K562 (cell line): ENCODE measurements around the gene DNAH8. TPM values are rescaled to one million over a fixed set of nuclear protein-coding genes. Genes with fewer than 3 reads are reported as not detected.

Source experiments
- ATAC-seq: fragments of 200-7000 bp; cut with Tn5 transposase; 3 replicates; pipeline ENCODE4 v1.9.1; 2020; ENCODE audit warnings: moderate library complexity
- BruUV-seq: library from RNA; stranded (reverse); fragments of 400-500 nt; replicated peaks from 2 replicates; lab custom pipeline; 2021; lab: Mats Ljungman, UMichigan
- CTCF ChIA-PET: fragments of 300-600 bp; formaldehyde crosslinking; extraction: SDS; loops from one replicate; lab custom pipeline; 2021; ENCODE audit warnings: low intra/inter-chr PET ratio; lab: Yijun Ruan, JAX
- POLR2A ChIA-PET: fragments of 300-600, 350-650 bp; sonication (Branson Sonifier 250); formaldehyde crosslinking; extraction: SDS; loops from one replicate; lab custom pipeline; 2021; ENCODE audit warnings: antibody characterized with exemption, inconsistent platforms; lab: Yijun Ruan, JAX
- DNase-seq, 4 experiments: peaks; one replicate each; pipeline versions ENCODE4 v3.0.0 to v3.0.0-alpha.2; 2011 to 2018; ENCODE audit warnings: low spot score in 3 of 4, mixed read lengths in 3 of 4; ENCODE audit errors: extremely low read depth in 1 of 4
- FAIRE-seq: peaks from 2 replicates; lab custom pipeline; 2011; peaks lifted over from hg19 to GRCh38; lab: Jason Lieb, UNC
- H2AFZ ChIP-seq: 2 replicates; pipeline ENCODE4 v1.6.0; 2011; ENCODE audit warnings: low read depth, low read length, control low read depth, inconsistent platforms
- H3K27ac ChIP-seq: fragments of 200-600 bp; 3 replicates; pipeline ENCODE4 v1.8.0; 2011; ENCODE audit warnings: low read depth, mild to moderate bottlenecking, control low read depth, inconsistent platforms, low read length, moderate library complexity, mixed read lengths; ENCODE audit errors: extremely low read depth
- H3K27me3 ChIP-seq, 2 experiments: fragments of 300-600 bp in 1 of 2; 2 replicates in 1 of 2; 3 replicates in 1 of 2; pipeline versions ENCODE4 v1.6.0 to v1.8.0; 2011; ENCODE audit warnings: inconsistent platforms in 2 of 2, low read length in 2 of 2, mild to moderate bottlenecking in 1 of 2, mixed read lengths in 1 of 2, moderate library complexity in 1 of 2; ENCODE audit not compliant: control insufficient read depth in 2 of 2, insufficient read depth in 2 of 2
- H3K36me3 ChIP-seq: fragments of 300-600 bp; 3 replicates; pipeline ENCODE4 v1.8.0; 2011; ENCODE audit warnings: mild to moderate bottlenecking, low read length, inconsistent platforms; ENCODE audit not compliant: control insufficient read depth, insufficient read depth
- H3K4me1 ChIP-seq, 2 experiments: fragments of 200-600 bp in 1 of 2; replicated peaks in 1 of 2; 2 replicates in 1 of 2; 3 replicates in 1 of 2; pipeline versions ENCODE4 v1.5.1 to v1.8.0; 2011; ENCODE audit warnings: inconsistent platforms in 2 of 2, low read length in 2 of 2, mild to moderate bottlenecking in 1 of 2, mixed read lengths in 1 of 2, moderate library complexity in 1 of 2; ENCODE audit not compliant: control insufficient read depth in 2 of 2, insufficient read depth in 2 of 2
- H3K4me2 ChIP-seq: 2 replicates; pipeline ENCODE4 v1.6.1; 2011; ENCODE audit warnings: low read length, control low read depth, inconsistent platforms, mixed read lengths; ENCODE audit not compliant: insufficient read depth
- H3K4me3 ChIP-seq: fragments of 200-600 bp; sonication (generic), shearing (Covaris generic); 2 replicates; pipeline ENCODE4 v1.5.1; 2016; ENCODE audit warnings: control low read depth, inconsistent platforms
- H3K79me2 ChIP-seq: fragments of 200-600 bp; 3 replicates; pipeline ENCODE4 v1.8.0; 2011; ENCODE audit warnings: low read length, inconsistent platforms; ENCODE audit not compliant: control insufficient read depth, insufficient read depth
- H3K9ac ChIP-seq, 2 experiments: 2 replicates each; pipeline versions ENCODE4 v1.6.0 to v1.6.1; 2011; ENCODE audit warnings: low read depth in 2 of 2, low read length in 2 of 2, control low read depth in 1 of 2, inconsistent platforms in 1 of 2, mild to moderate bottlenecking in 1 of 2, mixed read lengths in 1 of 2; ENCODE audit not compliant: insufficient read depth in 1 of 2
- H3K9me1 ChIP-seq: one replicate; pipeline ENCODE4 v1.6.0; 2011; ENCODE audit warnings: inconsistent platforms, mild to moderate bottlenecking, low read length, moderate library complexity; ENCODE audit not compliant: control insufficient read depth, insufficient read depth
- H3K9me3 ChIP-seq: replicated peaks from 2 replicates; pipeline ENCODE4 v1.5.1; 2011; ENCODE audit warnings: low read depth, low read length, inconsistent platforms; ENCODE audit not compliant: control insufficient read depth, insufficient read depth
- H4K20me1 ChIP-seq: replicated peaks from 2 replicates; pipeline ENCODE4 v1.6.1; 2011; ENCODE audit warnings: low read length, inconsistent platforms, mixed read lengths; ENCODE audit not compliant: control insufficient read depth, insufficient read depth
- CHD2 ChIP-seq: IDR thresholded peaks from 2 replicates; pipeline ENCODE4 v1.6.1; 2011; ENCODE audit warnings: low read depth, low read length
- DIDO1 ChIP-seq: fragments of 450-650 bp; IDR thresholded peaks from 2 replicates; pipeline ENCODE4 v1.6.1; 2016; ENCODE audit warnings: low read depth, missing biosample characterization, missing genetic modification characterization
- EHMT2 ChIP-seq: fragments of 450-650 bp; IDR thresholded peaks from 2 replicates; pipeline ENCODE4 v1.6.1; 2018; ENCODE audit warnings: antibody characterized with exemption
- PML ChIP-seq: IDR thresholded peaks from 2 replicates; pipeline ENCODE4 v1.6.1; 2012; ENCODE audit warnings: low read length, inconsistent platforms
- TFAM ChIP-seq: fragments of 250-450 bp; sonication (Bioruptor Pico); conservative IDR thresholded peaks from 2 replicates; pipeline ENCODE4 v1.5.0; 2021; ENCODE audit warnings: mild to moderate bottlenecking, moderate library complexity
- XRCC3 ChIP-seq: fragments of 450-650 bp; IDR thresholded peaks from 2 replicates; pipeline ENCODE4 v1.6.1; 2017; ENCODE audit warnings: mild to moderate bottlenecking, moderate library complexity
- in situ Hi-C: fragments of 300-500 bp; cut with MboI; formaldehyde crosslinking; loops from 4 replicates; pipeline ENCODE4 v1.15.0; 2018; ENCODE audit warnings: inconsistent platforms, mixed read lengths
- intact Hi-C: fragments of 100-400 bp; cut with micrococcal nuclease; formaldehyde crosslinking; loops from 2 replicates; pipeline ENCODE4 v1.14.2; 2022
- polyA plus RNA-seq, 8 experiments: library from polyadenylated mRNA; depleted of rRNA in 4 of 8; stranded (reverse) in 5 of 8; unstranded in 3 of 8; fragments of >200 nt; fragmentation: Nextera tagmentation in 2 of 8; fragmentation: Illumina TruSeq in 1 of 8; extraction: Ambion mirVana in 2 of 8; extraction: Trizol in 1 of 8; gene quantifications; 2 replicates each; pipeline versions ENCODE4 v1.2.1 to v1.2.3, GENCODE V29; 2011 to 2014; ENCODE audit warnings: inconsistent platforms in 1 of 8, missing spikeins in 1 of 8
- total RNA-seq, 7 experiments: library from RNA; depleted of rRNA in 6 of 7; stranded (reverse); fragments of >200 nt in 6 of 7; fragmentation: Illumina TruSeq in 2 of 7; extraction: Trizol in 2 of 7; gene quantifications; 2 replicates each; pipeline versions ENCODE4 v1.2.1 to v1.2.3, GENCODE V29; 2011 to 2021; ENCODE audit warnings: low replicate concordance in 1 of 7

Gene DNAH8
- total and polyA plus RNA-seq, 9 of the 15 experiments (the other 6 are each of a cell fraction or from before 2014, with no cell fraction given): 1.2 to 4.2 (median 2.9) TPM

DNA sequence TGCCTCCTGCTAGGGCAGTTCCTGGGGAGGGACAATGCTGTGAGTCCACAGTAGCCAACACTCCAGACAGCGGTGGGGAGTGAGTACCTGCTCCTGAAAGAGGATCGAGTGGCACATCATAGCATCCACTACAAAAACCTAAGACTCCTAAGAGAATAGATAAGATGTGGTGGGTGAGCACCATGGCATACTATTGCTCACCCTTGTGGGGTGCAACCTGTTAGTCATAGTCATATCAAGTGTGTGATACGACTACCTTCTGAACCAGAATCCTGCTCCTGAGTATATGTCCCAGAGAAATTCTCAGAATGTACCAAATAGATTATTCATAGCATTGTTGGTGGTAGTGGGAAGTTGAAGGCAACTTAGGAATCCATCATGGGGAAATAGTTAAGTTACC, 270.7 kb downstream of the DNAH8 start (continued):
- TF ChIP-seq CHD2 (no peak), TFAM (CRISPR knock-in tag) (no peak)

DNA sequence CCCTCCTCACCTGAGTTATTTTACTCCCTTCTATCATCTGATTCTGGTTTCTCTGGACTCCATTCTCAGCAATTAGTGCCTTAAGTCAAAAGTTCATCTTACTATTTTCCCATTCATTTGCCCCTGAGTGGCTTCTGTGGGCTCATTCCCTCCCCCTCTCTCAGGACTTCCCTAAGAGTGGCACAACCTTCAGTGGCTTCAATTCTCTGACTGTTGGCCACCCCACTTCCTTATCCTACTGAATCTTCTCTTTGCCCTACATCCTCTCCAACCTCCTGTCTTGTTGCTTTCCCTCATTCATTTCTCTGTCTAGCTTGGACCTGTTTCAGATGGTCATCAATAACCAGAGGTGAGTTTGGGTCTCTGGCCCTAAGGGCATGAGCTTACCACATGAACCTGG, 272.4 kb downstream of the DNAH8 start:
- CTCF ChIA-PET: interaction anchor here (0.5 kb wide), 1 partner anchor 315 kb away, joined by 3 read pairs; no protein-coding TSS in a partner anchor
- Histone ChIP-seq H3K4me2 (no peak overlapping the region), H3K9me3 (no peaks in the 10 kb centered on the region), H3K4me1 (no peaks in the 10 kb centered on the region), H3K9ac (no peak overlapping the region), H2AFZ (no peak overlapping the region), H3K4me3 (no peak overlapping the region), H3K79me2 (no peaks in the 10 kb centered on the region), H3K27ac (no peak overlapping the region), H3K9me1 (no peaks in the 10 kb centered on the region), H3K36me3 (no peaks in the 10 kb centered on the region), H3K27me3 (peaks cover 41 to 66% of the 10 kb centered on the region in 2 experiments; a peak in 4 of 5 replicates), H4K20me1 (no peaks in the 10 kb centered on the region)
- DNase-seq (no peak), FAIRE-seq (no peak), ATAC-seq (no peak)
- TF ChIP-seq DIDO1 (tag): no peak
- no peak for TF ChIP-seq PML
- no peak for TF ChIP-seq XRCC3
- TF ChIP-seq EHMT2: no peak
- POLR2A ChIA-PET: interaction anchor here (1.5 kb wide), 1 partner anchor 9 kb away, joined by 3 read pairs; no protein-coding TSS in a partner anchor
- intact Hi-C loops: no loop called here
- BruUV-seq: no TSS peak
- in situ Hi-C loops: no loop called here
